Adrenal gland (tissue), 5 donors: ENCODE data around the gene EI24.

ENCODE experiments used
- POLR2A ChIP-seq, 2 donors: fragments of 450-650 bp; IDR thresholded peaks; one replicate each; pipeline ENCODE4 v1.6.1; 2017; ENCODE audit warnings: antibody characterized with exemption in 2 of 2, mild to moderate bottlenecking in 2 of 2, moderate library complexity in 1 of 2
- TF ChIP-seq, protein P1 (sequence below), 6 experiments: fragments of 450-650 bp in 4 of 6; fragments of 200-600 bp in 2 of 6; sonication (generic) in 1 of 6; IDR thresholded peaks; 1 replicate in 5 of 6; 2 replicates in 1 of 6; pipeline versions ENCODE4 v1.5.1 to v1.8.0; 2016 to 2021; ENCODE audit warnings: antibody characterized with exemption in 6 of 6, mild to moderate bottlenecking in 2 of 6, moderate library complexity in 1 of 6
- donor health status: DM: no; HTN: no; CAD: no.

DNA sequence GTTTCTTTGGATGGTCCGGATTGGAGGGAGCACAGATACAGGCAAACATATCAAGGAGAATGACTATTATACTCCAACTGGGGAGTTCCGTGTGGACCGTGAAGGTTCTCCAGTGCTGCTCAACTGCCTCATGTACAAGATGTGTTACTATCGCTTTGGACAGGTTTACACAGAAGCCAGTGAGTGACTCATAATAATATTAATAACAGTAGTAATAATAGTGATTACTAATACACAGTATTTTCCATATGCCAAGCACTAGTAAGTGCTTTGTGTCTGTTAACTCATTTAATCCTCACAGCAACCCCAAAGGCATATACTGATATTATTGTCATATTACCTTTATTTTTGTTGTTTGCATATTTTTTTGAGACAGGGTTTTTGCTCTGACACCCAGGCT lies 49.1 kb downstream of the EI24 start:
- TF ChIP-seq, protein P1, sequence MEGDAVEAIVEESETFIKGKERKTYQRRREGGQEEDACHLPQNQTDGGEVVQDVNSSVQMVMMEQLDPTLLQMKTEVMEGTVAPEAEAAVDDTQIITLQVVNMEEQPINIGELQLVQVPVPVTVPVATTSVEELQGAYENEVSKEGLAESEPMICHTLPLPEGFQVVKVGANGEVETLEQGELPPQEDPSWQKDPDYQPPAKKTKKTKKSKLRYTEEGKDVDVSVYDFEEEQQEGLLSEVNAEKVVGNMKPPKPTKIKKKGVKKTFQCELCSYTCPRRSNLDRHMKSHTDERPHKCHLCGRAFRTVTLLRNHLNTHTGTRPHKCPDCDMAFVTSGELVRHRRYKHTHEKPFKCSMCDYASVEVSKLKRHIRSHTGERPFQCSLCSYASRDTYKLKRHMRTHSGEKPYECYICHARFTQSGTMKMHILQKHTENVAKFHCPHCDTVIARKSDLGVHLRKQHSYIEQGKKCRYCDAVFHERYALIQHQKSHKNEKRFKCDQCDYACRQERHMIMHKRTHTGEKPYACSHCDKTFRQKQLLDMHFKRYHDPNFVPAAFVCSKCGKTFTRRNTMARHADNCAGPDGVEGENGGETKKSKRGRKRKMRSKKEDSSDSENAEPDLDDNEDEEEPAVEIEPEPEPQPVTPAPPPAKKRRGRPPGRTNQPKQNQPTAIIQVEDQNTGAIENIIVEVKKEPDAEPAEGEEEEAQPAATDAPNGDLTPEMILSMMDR (IDR thresholded peaks at IDR 0.05), result no peak
- no peak for TF ChIP-seq POLR2A (IDR thresholded peaks at IDR 0.05)
